ENCODE results near the gene NDUFAB1.

DNA sequence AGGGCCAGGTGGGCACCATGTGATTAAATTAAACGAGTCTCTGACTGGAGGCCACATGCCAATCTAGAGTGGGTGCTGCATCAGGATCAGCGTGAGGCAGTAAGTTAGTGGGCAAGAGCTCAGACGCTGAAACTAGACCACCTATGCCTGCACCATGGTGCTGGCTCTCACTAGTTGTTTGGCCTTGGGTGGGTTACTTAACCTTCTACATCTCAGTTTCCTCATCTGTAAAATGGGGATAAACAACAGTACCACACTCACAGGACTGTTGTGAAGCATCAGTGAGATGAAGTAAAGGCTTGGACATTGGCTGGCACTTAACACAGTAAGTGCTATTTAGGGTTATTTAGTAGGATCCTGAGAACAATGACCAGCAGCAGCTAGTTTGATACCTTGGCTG, 5.9 kb downstream of the NDUFAB1 start:
- TF ChIP-seq, protein P1, sequence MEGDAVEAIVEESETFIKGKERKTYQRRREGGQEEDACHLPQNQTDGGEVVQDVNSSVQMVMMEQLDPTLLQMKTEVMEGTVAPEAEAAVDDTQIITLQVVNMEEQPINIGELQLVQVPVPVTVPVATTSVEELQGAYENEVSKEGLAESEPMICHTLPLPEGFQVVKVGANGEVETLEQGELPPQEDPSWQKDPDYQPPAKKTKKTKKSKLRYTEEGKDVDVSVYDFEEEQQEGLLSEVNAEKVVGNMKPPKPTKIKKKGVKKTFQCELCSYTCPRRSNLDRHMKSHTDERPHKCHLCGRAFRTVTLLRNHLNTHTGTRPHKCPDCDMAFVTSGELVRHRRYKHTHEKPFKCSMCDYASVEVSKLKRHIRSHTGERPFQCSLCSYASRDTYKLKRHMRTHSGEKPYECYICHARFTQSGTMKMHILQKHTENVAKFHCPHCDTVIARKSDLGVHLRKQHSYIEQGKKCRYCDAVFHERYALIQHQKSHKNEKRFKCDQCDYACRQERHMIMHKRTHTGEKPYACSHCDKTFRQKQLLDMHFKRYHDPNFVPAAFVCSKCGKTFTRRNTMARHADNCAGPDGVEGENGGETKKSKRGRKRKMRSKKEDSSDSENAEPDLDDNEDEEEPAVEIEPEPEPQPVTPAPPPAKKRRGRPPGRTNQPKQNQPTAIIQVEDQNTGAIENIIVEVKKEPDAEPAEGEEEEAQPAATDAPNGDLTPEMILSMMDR (IDR thresholded peaks at IDR 0.05): no peak
- no peak for TF ChIP-seq ZFX (IDR thresholded peaks at IDR 0.05; ENCODE audit: borderline replicate concordance)

All from 22Rv1 (cell line).